ENCODE results near the gene CKS2. TPM values are rescaled to one million over a fixed set of nuclear protein-coding genes. Genes with fewer than 3 reads are reported as not detected.
"Not testable (repeated sequence)": the region's sequence is repeated elsewhere in the genome, so short reads cannot be mapped to it uniquely, and the experiment has no call there.

CKS2 gene
- 18.6 and 25.5 TPM in 2 replicates for total RNA-seq
- polyA plus RNA-seq (2012), result 21.1 TPM

DNA sequence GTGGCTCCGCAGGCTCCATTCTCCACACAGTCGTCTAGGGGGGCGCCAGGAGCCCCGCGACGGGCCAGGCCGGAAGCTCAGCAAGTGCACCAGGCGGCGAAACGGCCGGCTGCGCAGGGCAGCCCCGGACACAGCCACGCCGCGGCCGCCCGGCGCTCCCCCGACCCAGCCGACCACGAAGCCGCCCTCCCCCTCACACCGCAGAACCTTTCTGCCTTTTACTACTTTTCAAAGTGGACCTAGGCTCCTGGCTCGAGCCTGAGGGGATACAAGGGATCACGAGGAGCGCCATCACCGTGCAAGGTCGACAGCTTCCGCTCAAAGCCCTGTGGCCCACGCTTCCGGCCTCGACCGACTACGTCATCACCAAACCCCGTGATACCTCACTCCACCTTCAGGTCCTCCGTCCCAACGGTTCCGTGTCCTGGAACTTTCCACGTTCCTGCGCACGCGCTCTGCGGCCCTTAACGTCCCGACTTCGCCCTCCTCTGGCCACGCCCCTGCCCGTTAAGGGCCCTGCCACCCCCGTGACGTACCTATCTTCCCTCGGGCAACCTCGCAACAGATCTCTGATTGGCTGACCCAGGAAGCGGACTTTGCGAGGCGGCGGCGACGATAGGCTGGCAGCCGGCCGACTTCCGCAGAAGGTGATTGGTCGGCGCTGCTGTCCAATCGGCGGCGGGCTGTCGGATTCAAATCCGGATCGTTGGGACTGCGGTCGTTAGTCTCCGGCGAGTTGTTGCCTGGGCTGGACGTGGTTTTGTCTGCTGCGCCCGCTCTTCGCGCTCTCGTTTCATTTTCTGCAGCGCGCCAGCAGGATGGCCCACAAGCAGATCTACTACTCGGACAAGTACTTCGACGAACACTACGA, at the start of gene CKS2:
CKS2 (plus strand) TSS at position 721 of the 871 bp plus-strand sequence; CDS start at position 819, 98 bp downstream.
- peak; percentile 100 for DNase-seq (ENCODE audit: low read depth)

DNA sequence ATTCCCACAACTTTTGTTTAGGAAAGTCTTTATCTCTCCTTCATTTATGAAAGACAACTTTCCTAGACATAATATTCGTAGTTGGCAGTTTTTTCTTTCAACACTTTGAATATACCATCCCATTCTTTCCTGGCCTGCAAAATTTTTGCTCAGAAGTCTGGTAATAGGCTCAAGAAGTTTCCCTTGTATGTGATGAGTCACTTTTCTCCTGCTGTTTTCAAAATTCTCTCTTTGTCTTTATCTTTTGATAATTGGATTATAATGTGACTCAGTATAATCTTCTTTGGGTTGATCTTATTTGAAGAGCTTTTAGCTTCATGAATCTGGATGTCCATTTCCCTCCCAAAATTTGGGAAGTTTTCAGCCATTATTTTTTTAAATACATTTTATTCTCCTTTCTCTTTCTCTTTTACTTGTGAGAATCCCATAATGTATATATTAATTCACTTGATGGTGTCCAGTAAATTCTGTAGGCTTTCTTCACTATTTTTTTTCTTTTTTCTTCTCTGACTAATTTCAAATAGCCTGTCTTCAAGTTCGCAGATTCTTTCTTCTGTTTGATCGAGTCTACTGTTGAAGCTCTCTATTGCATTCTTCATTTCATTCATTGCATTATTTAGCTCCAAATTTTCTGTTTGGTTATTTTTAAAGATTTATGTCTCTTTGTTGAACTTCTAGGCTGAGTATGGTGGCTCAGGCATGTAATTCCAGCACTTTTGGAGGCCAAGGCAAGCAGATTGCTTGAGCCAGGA, 37.3 kb upstream of the CKS2 start:
- DNase-seq (ENCODE audit: low read depth), result no peak

- no peak for DNase-seq (ENCODE audit: low read depth)
Measured at GRCh38 chr9:89274838-89275237, 36.2 kb upstream of the CKS2 start.

DNA sequence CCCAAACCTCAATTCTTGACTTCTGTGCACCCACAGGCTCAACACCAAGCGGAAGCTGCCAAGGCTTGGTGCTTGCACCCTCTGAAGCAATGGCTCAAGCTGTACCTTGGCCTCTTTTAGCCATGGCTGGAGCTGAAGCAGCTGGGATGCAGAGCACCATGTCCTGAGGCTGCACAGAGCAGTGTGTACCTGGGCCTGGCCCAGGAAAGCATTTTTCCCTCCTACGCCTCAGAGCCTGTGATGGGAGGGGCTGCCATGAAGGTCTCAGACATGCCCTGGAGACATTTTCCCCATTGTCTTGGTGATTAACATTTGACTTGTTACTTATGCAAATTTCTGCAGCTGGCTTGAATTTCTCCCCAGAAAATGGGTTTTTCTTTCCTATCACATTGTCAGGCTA, 35.0 kb upstream of the CKS2 start:
- not testable (repeated sequence) for DNase-seq (ENCODE audit: low read depth)

GRCh38 chr9:89277043-89277442, 34.0 kb upstream of the CKS2 start:
- no peak for DNase-seq (ENCODE audit: low read depth)

- DNase-seq (ENCODE audit: low read depth), result no peak
Measured at GRCh38 chr9:89277454-89277853, 33.5 kb upstream of the CKS2 start.

- no peak for DNase-seq (ENCODE audit: low read depth)
Measured at GRCh38 chr9:89278551-89278950, 32.4 kb upstream of the CKS2 start.

DNA sequence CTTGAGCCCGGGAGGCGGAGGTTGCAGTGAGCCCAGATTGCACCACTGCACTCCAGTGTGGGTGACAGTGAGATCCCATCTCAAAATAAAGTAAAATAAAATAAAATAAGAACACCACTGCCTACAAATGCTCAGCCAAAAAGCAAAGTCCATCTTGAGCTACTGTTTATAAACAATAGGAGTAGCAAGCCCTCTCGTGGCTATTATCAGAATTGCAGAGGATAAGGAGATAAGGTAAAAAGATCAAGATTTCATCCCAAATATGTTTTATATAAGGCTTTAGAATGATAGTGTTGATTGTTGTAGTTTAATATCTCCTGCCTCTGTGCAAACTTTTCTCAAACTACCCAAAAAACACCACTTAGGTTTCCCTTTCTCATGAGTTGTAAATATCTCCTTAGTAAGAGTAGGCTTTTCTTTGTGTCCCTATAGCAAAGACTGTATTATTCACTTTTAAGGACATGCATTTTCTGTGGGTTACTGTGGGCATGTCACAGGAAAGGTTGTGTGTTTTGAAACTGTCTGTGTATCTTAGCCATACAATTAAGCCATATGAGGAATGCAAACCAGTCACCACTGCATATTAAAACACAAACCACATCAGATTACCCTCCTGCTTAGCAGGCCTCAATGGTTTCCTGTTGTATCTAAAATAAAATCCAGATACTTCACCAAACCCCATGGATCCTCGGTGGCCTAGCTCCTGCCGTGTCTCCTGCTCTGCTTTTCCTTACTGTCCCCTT, 31.8 kb upstream of the CKS2 start:
- peak; percentile 44 for DNase-seq (ENCODE audit: low read depth)

GRCh38 chr9:89281106-89281505, 29.9 kb upstream of the CKS2 start:
- no peak for DNase-seq (ENCODE audit: low read depth)

- DNase-seq (ENCODE audit: low read depth), result not testable (repeated sequence)
Measured at GRCh38 chr9:89282248-89282968, 28.6 kb upstream of the CKS2 start.

DNA sequence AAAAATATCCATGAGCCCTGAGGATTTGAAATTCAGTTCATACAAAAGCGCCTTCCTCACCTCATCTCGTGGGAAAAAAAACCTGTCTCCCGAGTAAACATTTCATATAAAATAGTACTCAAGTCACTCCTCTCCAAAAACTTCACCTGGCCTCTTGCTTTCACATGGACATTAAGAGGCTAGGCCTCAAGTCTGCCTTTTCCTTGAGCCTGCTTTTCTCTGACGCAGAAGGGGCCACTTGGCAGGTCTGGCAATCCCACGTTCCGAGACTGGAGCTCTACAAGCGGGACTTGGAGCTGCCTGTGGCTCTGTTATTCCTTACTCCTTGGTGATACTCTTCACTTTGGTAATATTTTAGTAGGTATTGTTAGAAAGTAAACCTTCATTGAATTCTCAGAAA, 26.9 kb upstream of the CKS2 start:
- DNase-seq (ENCODE audit: low read depth), result no peak

GRCh38 chr9:89291741-89292140, 19.3 kb upstream of the CKS2 start:
- DNase-seq (ENCODE audit: low read depth), result no peak

DNA sequence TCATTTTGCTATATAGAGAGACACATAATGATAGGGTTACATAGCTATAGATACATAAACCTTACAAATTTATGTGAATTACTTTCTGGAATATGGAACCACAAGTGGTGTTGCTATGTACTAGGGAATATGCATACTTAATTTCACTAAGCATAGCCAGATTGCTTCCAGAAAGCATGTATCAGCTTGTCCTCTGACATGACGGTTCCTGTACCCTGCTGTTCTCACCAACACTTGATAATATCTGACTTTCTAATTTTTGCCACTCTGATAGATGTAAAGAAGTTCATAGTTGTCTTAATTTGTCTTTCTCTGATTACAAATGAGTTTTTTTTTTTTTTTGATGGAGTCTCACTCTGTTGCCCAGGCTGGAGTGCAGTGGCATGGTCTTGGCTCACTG, 18.0 kb upstream of the CKS2 start:
- DNase-seq (ENCODE audit: low read depth), result no peak

- no peak for DNase-seq (ENCODE audit: low read depth)
Measured at GRCh38 chr9:89295400-89295799, 15.6 kb upstream of the CKS2 start.

DNA sequence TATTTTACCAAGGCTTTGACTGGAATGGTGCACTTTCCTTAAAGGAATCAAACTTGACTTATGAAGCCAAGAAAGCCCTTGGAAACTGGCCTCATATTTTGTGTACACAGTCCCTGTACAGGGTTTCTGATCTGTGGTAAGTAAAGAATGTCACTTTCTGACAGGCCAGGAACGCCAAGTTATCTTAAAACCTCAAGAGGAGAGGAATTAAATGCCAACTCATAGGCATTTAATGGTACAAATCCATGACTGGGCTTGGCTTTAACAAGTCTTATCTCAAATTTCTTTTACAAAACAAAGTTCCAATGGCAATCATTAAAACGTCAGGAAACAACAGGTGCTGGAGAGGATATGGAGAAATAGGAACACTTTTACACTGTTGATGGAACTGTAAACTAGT, 9.0 kb upstream of the CKS2 start:
- DNase-seq (ENCODE audit: low read depth), result not testable (repeated sequence)

DNA sequence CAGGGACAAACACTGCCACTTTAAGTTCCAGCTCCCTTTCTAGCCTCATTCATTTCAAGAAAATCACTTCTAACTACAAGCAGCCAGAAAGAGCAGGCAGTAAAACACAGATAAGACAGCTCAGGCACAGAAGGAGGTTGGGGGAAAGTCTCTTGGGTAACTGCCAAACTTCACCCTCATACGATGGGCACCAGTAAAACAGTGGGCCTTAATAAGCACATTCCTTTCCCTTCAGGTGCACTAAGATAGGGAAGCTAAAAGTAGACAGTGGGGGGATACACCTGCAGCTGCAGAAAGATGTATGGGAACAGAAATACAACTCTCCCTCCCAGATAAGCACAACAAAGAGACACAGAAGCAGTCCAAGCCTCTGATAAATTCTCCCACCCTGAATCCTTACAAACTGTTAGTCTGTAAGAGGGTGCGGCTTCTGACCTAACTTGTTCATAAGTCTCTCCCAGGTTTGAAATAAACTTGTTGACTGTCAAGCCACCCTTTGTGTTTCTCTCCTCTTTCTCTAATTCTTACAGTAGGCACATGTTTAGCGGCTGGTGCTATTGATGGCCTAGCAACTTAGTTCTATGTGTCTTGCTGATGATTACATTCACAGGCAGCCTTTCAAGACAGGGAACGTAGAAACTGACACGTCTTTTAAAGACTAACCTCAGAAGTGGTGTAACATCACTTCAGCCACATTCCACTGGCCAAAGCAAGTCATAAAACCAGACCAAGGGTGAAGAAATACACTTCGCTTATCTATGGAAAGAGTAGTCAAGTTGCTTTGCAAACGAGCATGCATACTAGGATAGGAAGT, 6.8 kb upstream of the CKS2 start:
- no peak for DNase-seq (ENCODE audit: low read depth)

- no peak for DNase-seq (ENCODE audit: low read depth)
Measured at GRCh38 chr9:89304834-89305188, 6.2 kb upstream of the CKS2 start.

DNA sequence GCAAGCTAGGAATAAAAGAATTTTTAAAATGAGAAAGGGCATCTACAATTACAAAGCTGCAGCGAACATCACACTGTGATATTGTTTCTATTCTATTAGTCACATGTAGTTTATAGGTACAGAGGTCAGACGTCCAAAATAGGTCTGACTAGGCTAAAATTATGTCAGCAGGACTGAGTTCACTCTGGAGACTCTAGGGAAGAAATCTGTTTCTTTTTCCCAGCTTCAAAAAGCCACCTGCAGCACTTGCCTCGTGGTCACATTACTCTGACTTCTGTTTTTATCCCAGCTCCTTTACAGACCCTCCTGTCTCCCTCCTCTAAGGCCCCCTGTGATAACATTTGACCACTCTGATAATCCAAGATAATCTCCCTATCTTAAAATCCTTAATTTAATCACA, 5.1 kb upstream of the CKS2 start:
- DNase-seq (ENCODE audit: low read depth), result peak; percentile 61

GRCh38 chr9:89309166-89309565, 1.8 kb upstream of the CKS2 start:
- no peak for DNase-seq (ENCODE audit: low read depth)

All from myocyte (in vitro differentiated cells).